Left kidney (tissue), 2 donors: ENCODE measurements around the gene ANKRD42. TPM values are rescaled to one million over a fixed set of nuclear protein-coding genes. Genes with fewer than 3 reads are reported as not detected.
"Not testable (repeated sequence)": the region's sequence is repeated elsewhere in the genome, so short reads cannot be mapped to it uniquely, and the experiment has no call there.

Experiments
- DNase-seq: peaks from one replicate; pipeline ENCODE4 v3.0.0-alpha.2; 2013
- polyA plus RNA-seq: library from polyadenylated mRNA; unstranded; fragments of 120-200 nt; gene quantifications from one replicate; pipeline ENCODE4 v1.2.1, GENCODE V29; 2013; ENCODE audit not compliant: insufficient read length

The ANKRD42 gene
- polyA plus RNA-seq, 1 donor = 21.3 TPM

GRCh38 chr11:83235825-83236224 lies 42.3 kb downstream of the ANKRD42 start:
- DNase-seq = no peak

GRCh38 chr11:83238111-83238510 lies 44.6 kb downstream of the ANKRD42 start:
- DNase-seq = no peak

- DNase-seq = peak; percentile 37
These were observed 47.9 kb downstream of the ANKRD42 start for GRCh38 chr11:83241291-83241946.

GRCh38 chr11:83249445-83249844 lies 55.9 kb downstream of the ANKRD42 start:
- DNase-seq = no peak

GRCh38 chr11:83249972-83250593 lies 56.6 kb downstream of the ANKRD42 start:
- peak; percentile 13 for DNase-seq

- DNase-seq = no peak
These were observed 58.8 kb downstream of the ANKRD42 start for GRCh38 chr11:83252266-83252665.

- DNase-seq = no peak
These were observed 59.4 kb downstream of the ANKRD42 start for GRCh38 chr11:83252941-83253340.

- no peak for DNase-seq
These were observed 61.9 kb downstream of the ANKRD42 start for GRCh38 chr11:83255366-83255765.

- DNase-seq = no peak
These were observed 63.3 kb downstream of the ANKRD42 start for GRCh38 chr11:83256602-83257340.

- no peak for DNase-seq
These were observed 64.3 kb downstream of the ANKRD42 start for GRCh38 chr11:83257761-83258168.

GRCh38 chr11:83259559-83259958 lies 66.0 kb downstream of the ANKRD42 start:
- no peak for DNase-seq

- no peak for DNase-seq
These were observed 71.8 kb downstream of the ANKRD42 start for GRCh38 chr11:83265331-83265730.

- DNase-seq = not testable (repeated sequence)
These were observed 75.6 kb downstream of the ANKRD42 start for GRCh38 chr11:83269080-83269479.

GRCh38 chr11:83271734-83272133 lies 78.2 kb downstream of the ANKRD42 start:
- DNase-seq = not testable (repeated sequence)

- DNase-seq = no peak
These were observed 79.1 kb downstream of the ANKRD42 start for GRCh38 chr11:83272627-83273026.

- DNase-seq = no peak
These were observed 82.6 kb downstream of the ANKRD42 start for GRCh38 chr11:83275888-83276641.

- DNase-seq = no peak
These were observed 84.8 kb downstream of the ANKRD42 start for GRCh38 chr11:83278351-83278750.

- DNase-seq = no peak
These were observed 86.7 kb downstream of the ANKRD42 start for GRCh38 chr11:83280256-83280655.

GRCh38 chr11:83282084-83282716 lies 88.7 kb downstream of the ANKRD42 start:
- DNase-seq = no peak

- DNase-seq = peak; percentile 28
These were observed 91.1 kb downstream of the ANKRD42 start for GRCh38 chr11:83284501-83285150.

- no peak for DNase-seq
These were observed 91.7 kb downstream of the ANKRD42 start for GRCh38 chr11:83285151-83285770.
